NK-92 (cell line): Measurements from ENCODE around the gene RIIAD1.

Experiments used
- DNase-seq: peaks from one replicate; lab custom pipeline; 2025; ENCODE audit not compliant: unreplicated experiment; lab: John Stamatoyannopoulos, UW

RIIAD1 gene

GRCh38 chr1:151710187-151710840 lies 11.0 kb upstream of the RIIAD1 start:
- DNase-seq, result no peak

GRCh38 chr1:151711044-151711800 lies 10.1 kb upstream of the RIIAD1 start:
- DNase-seq, result no peak

GRCh38 chr1:151711951-151712350 lies 9.4 kb upstream of the RIIAD1 start:
- DNase-seq, result no peak

- no peak for DNase-seq
Measured at GRCh38 chr1:151713044-151713443, 8.3 kb upstream of the RIIAD1 start.

- no peak for DNase-seq
Measured at GRCh38 chr1:151713874-151714273, 7.4 kb upstream of the RIIAD1 start.

GRCh38 chr1:151714820-151715725 lies 6.2 kb upstream of the RIIAD1 start:
- no peak for DNase-seq

- DNase-seq, result no peak
Measured at GRCh38 chr1:151715726-151716404, 5.5 kb upstream of the RIIAD1 start.

- DNase-seq, result no peak
Measured at GRCh38 chr1:151716405-151716762, 4.9 kb upstream of the RIIAD1 start.

GRCh38 chr1:151716771-151717631 lies 4.3 kb upstream of the RIIAD1 start, which contains the start of gene CELF3:
Gene CELF3 (minus strand): TSS chr1:151716803. CDS start chr1:151716020, 783 bp downstream.
- no peak for DNase-seq

GRCh38 chr1:151718011-151718431 lies 3.3 kb upstream of the RIIAD1 start:
- no peak for DNase-seq

GRCh38 chr1:151718666-151719065 lies 2.7 kb upstream of the RIIAD1 start:
- no peak for DNase-seq

GRCh38 chr1:151720125-151720524 lies 1.2 kb upstream of the RIIAD1 start:
- no peak for DNase-seq

- no peak for DNase-seq
Measured at GRCh38 chr1:151720554-151720953, 768 bp upstream of the RIIAD1 start.

- DNase-seq, result no peak
Measured at GRCh38 chr1:151721788-151722510, 627 bp downstream of the RIIAD1 start.

GRCh38 chr1:151723726-151724370 lies 2.5 kb downstream of the RIIAD1 start:
- no peak for DNase-seq

GRCh38 chr1:151728151-151729054 lies 7.1 kb downstream of the RIIAD1 start:
- no peak for DNase-seq

GRCh38 chr1:151729157-151729965 lies 8.0 kb downstream of the RIIAD1 start:
- no peak for DNase-seq
